HepG2 (cell line): Measurements from ENCODE around the gene GAL3ST2. TPM values are rescaled to one million over a fixed set of nuclear protein-coding genes. Genes with fewer than 3 reads are reported as not detected.

Experiments used
- FOXP1 ChIP-seq, 2 experiments: fragments of 450-650 bp in 1 of 2; IDR thresholded peaks; 2 replicates each; pipeline ENCODE4 v1.6.1; 2017 to 2018; ENCODE audit warnings: antibody characterized with exemption in 1 of 2
- HCFC1 ChIP-seq: fragments of 150-350 bp; IDR thresholded peaks from 2 replicates; pipeline ENCODE4 v1.6.1; 2014; ENCODE audit warnings: low read depth, low read length
- KDM5B ChIP-seq: sonication (generic); formaldehyde crosslinking; IDR thresholded peaks from 2 replicates; pipeline ENCODE4 v1.4.0; 2020; ENCODE audit warnings: missing genetic modification reagents, mild to moderate bottlenecking, borderline replicate concordance
- NCOA2 ChIP-seq: sonication (generic); formaldehyde crosslinking; IDR thresholded peaks from 2 replicates; pipeline ENCODE4 v1.8.0; 2022; ENCODE audit warnings: inconsistent platforms
- RFXAP ChIP-seq: sonication (generic); formaldehyde crosslinking; IDR thresholded peaks from 2 replicates; pipeline ENCODE4 v1.4.0; 2020; ENCODE audit warnings: missing genetic modification reagents, borderline replicate concordance
- YEATS2 ChIP-seq: sonication (generic); formaldehyde crosslinking; IDR thresholded peaks from 2 replicates; pipeline ENCODE4 v1.4.0; 2020; ENCODE audit warnings: missing genetic modification reagents, borderline replicate concordance
- ZNF207 ChIP-seq: fragments of 450-650 bp; IDR thresholded peaks from 2 replicates; pipeline ENCODE4 v1.6.1; 2016; ENCODE audit warnings: antibody characterized with exemption, borderline replicate concordance
- ZNF253 ChIP-seq: sonication (generic); formaldehyde crosslinking; IDR thresholded peaks from 2 replicates; pipeline ENCODE4 v1.8.0; 2022; ENCODE audit warnings: mild to moderate bottlenecking, missing genetic modification reagents, borderline replicate concordance
- ZNF33A ChIP-seq: sonication (generic); formaldehyde crosslinking; IDR thresholded peaks from 2 replicates; pipeline ENCODE4 v1.5.1; 2020; ENCODE audit warnings: missing genetic modification reagents, mild to moderate bottlenecking, moderate library complexity, borderline replicate concordance
- ZNF790 ChIP-seq: sonication (generic); formaldehyde crosslinking; IDR thresholded peaks from 2 replicates; pipeline ENCODE4 v1.8.0; 2022; ENCODE audit warnings: missing genetic modification reagents, mild to moderate bottlenecking, borderline replicate concordance
- polyA plus RNA-seq, 8 experiments: library from polyadenylated mRNA; depleted of rRNA in 3 of 8; stranded (reverse) in 7 of 8; unstranded in 1 of 8; fragments of >200 nt; fragmentation: Illumina TruSeq in 4 of 8; extraction: Trizol in 4 of 8; gene quantifications; 2 replicates each; pipeline versions ENCODE4 v1.2.1 to v1.2.3, GENCODE V29; 2011 to 2016; ENCODE audit warnings: low read depth in 4 of 8, missing spikeins in 1 of 8, mixed read lengths in 1 of 8; ENCODE audit not compliant: insufficient read depth in 1 of 8
- total RNA-seq, 5 experiments: library from RNA; depleted of rRNA; stranded (reverse); fragments of >200 nt; fragmentation: Illumina TruSeq; extraction: Trizol; gene quantifications; 2 replicates each; pipeline ENCODE4 v1.2.3, GENCODE V29; 2016; ENCODE audit warnings: low read depth in 1 of 5
- TF ChIP-seq, protein P1 (sequence below): sonication (generic); formaldehyde crosslinking; IDR thresholded peaks from 2 replicates; pipeline ENCODE4 v1.4.0; 2020; ENCODE audit warnings: missing genetic modification reagents, mild to moderate bottlenecking, borderline replicate concordance
- TF ChIP-seq, protein P2 (sequence below): IDR thresholded peaks from 2 replicates; pipeline ENCODE4 v1.6.1; 2012; ENCODE audit warnings: low read depth, low read length, improper control_type of control experiment
- TF ChIP-seq, protein P3 (sequence below): IDR thresholded peaks from 2 replicates; pipeline ENCODE4 v1.6.1; 2016; ENCODE audit warnings: missing compliant biosample characterization, missing genetic modification reagents, borderline replicate concordance
- TF ChIP-seq, protein P4 (sequence below): sonication (generic); formaldehyde crosslinking; IDR thresholded peaks from 2 replicates; pipeline ENCODE4 v1.4.0; 2020; ENCODE audit warnings: mild to moderate bottlenecking, low read depth, missing genetic modification reagents
- TF ChIP-seq, protein P5 (sequence below): sonication (generic); formaldehyde crosslinking; IDR thresholded peaks from 2 replicates; pipeline ENCODE4 v1.8.1; 2023; ENCODE audit warnings: mild to moderate bottlenecking, missing genetic modification reagents, borderline replicate concordance
- TF ChIP-seq, protein P6 (sequence below): sonication (generic); formaldehyde crosslinking; IDR thresholded peaks from 2 replicates; pipeline ENCODE4 v1.4.0; 2020; ENCODE audit warnings: mild to moderate bottlenecking, missing genetic modification reagents
- TF ChIP-seq, protein P7 (sequence below): sonication (generic); formaldehyde crosslinking; IDR thresholded peaks from 2 replicates; pipeline ENCODE4 v1.4.0; 2020; ENCODE audit warnings: missing genetic modification reagents, borderline replicate concordance

Gene GAL3ST2
- total and polyA plus RNA-seq, 2 of the 13 experiments (the other 11 are each of a cell fraction or from before 2014, with no cell fraction given): 0.17 to 0.20 TPM

DNA sequence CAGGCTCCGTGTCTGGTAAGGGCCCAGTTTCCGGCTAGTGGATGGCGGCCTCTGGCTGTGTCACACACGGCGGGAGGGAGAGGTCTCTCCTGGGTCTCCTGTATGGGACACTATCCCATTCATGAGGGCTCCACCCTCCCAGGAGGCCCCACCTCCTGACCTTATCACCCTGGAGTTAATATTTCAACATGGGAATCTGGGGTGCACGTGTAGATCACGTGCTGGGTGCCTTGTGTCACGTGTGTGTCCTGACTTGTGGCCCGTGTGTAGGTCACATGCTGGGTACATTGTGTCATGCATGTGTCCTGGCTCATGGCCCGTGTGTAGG lies 42.3 kb downstream of the GAL3ST2 start (continued):
- TF ChIP-seq, protein P1, sequence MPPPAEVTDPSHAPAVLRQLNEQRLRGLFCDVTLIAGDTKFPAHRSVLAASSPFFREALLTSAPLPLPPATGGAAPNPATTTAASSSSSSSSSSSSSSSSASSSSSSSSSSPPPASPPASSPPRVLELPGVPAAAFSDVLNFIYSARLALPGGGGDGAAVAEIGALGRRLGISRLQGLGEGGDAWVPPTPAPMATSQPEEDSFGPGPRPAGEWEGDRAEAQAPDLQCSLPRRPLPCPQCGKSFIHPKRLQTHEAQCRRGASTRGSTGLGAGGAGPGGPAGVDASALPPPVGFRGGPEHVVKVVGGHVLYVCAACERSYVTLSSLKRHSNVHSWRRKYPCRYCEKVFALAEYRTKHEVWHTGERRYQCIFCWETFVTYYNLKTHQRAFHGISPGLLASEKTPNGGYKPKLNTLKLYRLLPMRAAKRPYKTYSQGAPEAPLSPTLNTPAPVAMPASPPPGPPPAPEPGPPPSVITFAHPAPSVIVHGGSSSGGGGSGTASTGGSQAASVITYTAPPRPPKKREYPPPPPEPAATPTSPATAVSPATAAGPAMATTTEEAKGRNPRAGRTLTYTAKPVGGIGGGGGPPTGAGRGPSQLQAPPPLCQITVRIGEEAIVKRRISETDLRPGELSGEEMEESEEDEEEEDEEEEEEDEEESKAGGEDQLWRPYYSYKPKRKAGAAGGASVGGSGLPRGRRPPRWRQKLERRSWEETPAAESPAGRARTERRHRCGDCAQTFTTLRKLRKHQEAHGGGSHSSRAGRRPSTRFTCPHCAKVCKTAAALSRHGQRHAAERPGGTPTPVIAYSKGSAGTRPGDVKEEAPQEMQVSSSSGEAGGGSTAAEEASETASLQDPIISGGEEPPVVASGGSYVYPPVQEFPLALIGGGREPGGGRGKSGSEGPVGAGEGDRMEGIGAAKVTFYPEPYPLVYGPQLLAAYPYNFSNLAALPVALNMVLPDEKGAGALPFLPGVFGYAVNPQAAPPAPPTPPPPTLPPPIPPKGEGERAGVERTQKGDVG (CRISPR knock-in tag): 0 out of 2 replicates have a peak, but pooled peaks have one; percentile 26
- TF ChIP-seq, protein P2, sequence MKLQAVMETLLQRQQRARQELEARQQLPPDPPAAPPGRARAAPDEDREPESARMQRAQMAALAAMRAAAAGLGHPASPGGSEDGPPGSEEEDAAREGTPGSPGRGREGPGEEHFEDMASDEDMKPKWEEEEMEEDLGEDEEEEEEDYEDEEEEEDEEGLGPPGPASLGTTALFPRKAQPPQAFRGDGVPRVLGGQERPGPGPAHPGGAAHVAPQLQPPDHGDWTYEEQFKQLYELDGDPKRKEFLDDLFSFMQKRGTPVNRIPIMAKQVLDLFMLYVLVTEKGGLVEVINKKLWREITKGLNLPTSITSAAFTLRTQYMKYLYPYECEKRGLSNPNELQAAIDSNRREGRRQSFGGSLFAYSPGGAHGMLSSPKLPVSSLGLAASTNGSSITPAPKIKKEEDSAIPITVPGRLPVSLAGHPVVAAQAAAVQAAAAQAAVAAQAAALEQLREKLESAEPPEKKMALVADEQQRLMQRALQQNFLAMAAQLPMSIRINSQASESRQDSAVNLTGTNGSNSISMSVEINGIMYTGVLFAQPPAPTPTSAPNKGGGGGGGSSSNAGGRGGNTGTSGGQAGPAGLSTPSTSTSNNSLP: peak; percentile 80; the same call in 1 of the 2 replicates
- TF ChIP-seq KDM5B (CRISPR knock-in tag): peak; percentile 85
- TF ChIP-seq, protein P3, sequence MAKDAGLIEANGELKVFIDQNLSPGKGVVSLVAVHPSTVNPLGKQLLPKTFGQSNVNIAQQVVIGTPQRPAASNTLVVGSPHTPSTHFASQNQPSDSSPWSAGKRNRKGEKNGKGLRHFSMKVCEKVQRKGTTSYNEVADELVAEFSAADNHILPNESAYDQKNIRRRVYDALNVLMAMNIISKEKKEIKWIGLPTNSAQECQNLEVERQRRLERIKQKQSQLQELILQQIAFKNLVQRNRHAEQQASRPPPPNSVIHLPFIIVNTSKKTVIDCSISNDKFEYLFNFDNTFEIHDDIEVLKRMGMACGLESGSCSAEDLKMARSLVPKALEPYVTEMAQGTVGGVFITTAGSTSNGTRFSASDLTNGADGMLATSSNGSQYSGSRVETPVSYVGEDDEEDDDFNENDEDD (CRISPR knock-in tag): peak; percentile 83; the same call in 1 of the 2 replicates
- TF ChIP-seq, protein P4, sequence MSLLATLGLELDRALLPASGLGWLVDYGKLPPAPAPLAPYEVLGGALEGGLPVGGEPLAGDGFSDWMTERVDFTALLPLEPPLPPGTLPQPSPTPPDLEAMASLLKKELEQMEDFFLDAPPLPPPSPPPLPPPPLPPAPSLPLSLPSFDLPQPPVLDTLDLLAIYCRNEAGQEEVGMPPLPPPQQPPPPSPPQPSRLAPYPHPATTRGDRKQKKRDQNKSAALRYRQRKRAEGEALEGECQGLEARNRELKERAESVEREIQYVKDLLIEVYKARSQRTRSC: no peak
- TF ChIP-seq ZNF207: no peak
- no peak for TF ChIP-seq ZNF33A (CRISPR knock-in tag)
- TF ChIP-seq ZNF253 (CRISPR knock-in tag): peak; percentile 78
- TF ChIP-seq, protein P5, sequence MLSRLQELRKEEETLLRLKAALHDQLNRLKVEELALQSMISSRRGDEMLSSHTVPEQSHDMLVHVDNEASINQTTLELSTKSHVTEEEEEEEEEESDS (CRISPR knock-in tag): 0 out of 2 replicates have a peak, but pooled peaks have one; percentile 75
- no peak for TF ChIP-seq YEATS2 (CRISPR knock-in tag)
- TF ChIP-seq FOXP1 (IDR thresholded peaks at IDR 0.05): no peak
- TF ChIP-seq FOXP1 (CRISPR knock-in tag; IDR thresholded peaks at IDR 0.05): peak; percentile 59; the same call in 1 of the 2 replicates
- TF ChIP-seq, protein P6, sequence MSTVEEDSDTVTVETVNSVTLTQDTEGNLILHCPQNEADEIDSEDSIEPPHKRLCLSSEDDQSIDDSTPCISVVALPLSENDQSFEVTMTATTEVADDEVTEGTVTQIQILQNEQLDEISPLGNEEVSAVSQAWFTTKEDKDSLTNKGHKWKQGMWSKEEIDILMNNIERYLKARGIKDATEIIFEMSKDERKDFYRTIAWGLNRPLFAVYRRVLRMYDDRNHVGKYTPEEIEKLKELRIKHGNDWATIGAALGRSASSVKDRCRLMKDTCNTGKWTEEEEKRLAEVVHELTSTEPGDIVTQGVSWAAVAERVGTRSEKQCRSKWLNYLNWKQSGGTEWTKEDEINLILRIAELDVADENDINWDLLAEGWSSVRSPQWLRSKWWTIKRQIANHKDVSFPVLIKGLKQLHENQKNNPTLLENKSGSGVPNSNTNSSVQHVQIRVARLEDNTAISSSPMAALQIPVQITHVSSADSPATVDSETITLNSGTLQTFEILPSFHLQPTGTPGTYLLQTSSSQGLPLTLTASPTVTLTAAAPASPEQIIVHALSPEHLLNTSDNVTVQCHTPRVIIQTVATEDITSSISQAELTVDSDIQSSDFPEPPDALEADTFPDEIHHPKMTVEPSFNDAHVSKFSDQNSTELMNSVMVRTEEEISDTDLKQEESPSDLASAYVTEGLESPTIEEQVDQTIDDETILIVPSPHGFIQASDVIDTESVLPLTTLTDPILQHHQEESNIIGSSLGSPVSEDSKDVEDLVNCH: no peak
- no peak for TF ChIP-seq HCFC1
- TF ChIP-seq, protein P7, sequence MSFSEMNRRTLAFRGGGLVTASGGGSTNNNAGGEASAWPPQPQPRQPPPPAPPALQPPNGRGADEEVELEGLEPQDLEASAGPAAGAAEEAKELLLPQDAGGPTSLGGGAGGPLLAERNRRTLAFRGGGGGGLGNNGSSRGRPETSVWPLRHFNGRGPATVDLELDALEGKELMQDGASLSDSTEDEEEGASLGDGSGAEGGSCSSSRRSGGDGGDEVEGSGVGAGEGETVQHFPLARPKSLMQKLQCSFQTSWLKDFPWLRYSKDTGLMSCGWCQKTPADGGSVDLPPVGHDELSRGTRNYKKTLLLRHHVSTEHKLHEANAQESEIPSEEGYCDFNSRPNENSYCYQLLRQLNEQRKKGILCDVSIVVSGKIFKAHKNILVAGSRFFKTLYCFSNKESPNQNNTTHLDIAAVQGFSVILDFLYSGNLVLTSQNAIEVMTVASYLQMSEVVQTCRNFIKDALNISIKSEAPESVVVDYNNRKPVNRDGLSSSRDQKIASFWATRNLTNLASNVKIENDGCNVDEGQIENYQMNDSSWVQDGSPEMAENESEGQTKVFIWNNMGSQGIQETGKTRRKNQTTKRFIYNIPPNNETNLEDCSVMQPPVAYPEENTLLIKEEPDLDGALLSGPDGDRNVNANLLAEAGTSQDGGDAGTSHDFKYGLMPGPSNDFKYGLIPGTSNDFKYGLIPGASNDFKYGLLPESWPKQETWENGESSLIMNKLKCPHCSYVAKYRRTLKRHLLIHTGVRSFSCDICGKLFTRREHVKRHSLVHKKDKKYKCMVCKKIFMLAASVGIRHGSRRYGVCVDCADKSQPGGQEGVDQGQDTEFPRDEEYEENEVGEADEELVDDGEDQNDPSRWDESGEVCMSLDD (CRISPR knock-in tag): no peak; the same call in 1 of the 2 replicates
- TF ChIP-seq ZNF790 (CRISPR knock-in tag): no peak
- no peak for TF ChIP-seq RFXAP (CRISPR knock-in tag)
- TF ChIP-seq NCOA2 (CRISPR knock-in tag): peak; percentile 91
